OCI-LY7 (cell line): ENCODE measurements around the gene ZFP90. TPM values are rescaled to one million over a fixed set of nuclear protein-coding genes. Genes with fewer than 3 reads are reported as not detected.

ENCODE experiments used
- BruUV-seq: library from RNA; stranded (reverse); fragments of 400-500 nt; replicated peaks from 2 replicates; lab custom pipeline; 2021; lab: Mats Ljungman, UMichigan
- CTCF ChIA-PET: fragments of 300-600 bp; sonication (Branson Sonifier 250); formaldehyde crosslinking; loops from one replicate; lab custom pipeline; 2022; ENCODE audit warnings: antibody characterized with exemption; ENCODE audit not compliant: unreplicated experiment; lab: Charles Lee
- POLR2A ChIA-PET: fragments of 300-600 bp; sonication (Branson Sonifier 250); formaldehyde crosslinking; loops from one replicate; lab custom pipeline; 2022; ENCODE audit warnings: antibody characterized with exemption; lab: Charles Lee
- DNase-seq: peaks from one replicate; pipeline ENCODE4 v3.0.0-alpha.2; 2015; ENCODE audit warnings: low spot score
- H2AFZ ChIP-seq: fragments of 200-600 bp; sonication (generic), shearing (Covaris generic); 2 replicates; pipeline ENCODE4 v1.6.1; 2014; ENCODE audit warnings: mild to moderate bottlenecking, antibody characterized with exemption, low read length, moderate library complexity
- H3K27ac ChIP-seq: fragments of 200-600 bp; sonication (generic); 2 replicates; pipeline ENCODE4 v1.5.1; 2014; ENCODE audit warnings: mixed run types, low read depth, mild to moderate bottlenecking, moderate library complexity, low read length, inconsistent platforms; ENCODE audit not compliant: poor library complexity, severe bottlenecking
- H3K36me3 ChIP-seq: fragments of 200-600 bp; sonication (generic); 2 replicates; pipeline ENCODE4 v1.6.1; 2014; ENCODE audit warnings: mild to moderate bottlenecking, antibody characterized with exemption, low read length, moderate library complexity, mixed read lengths; ENCODE audit not compliant: insufficient read depth
- H3K4me1 ChIP-seq: fragments of 200-600 bp; sonication (generic); 2 replicates; pipeline ENCODE4 v1.5.1; 2014; ENCODE audit warnings: mild to moderate bottlenecking, low read length; ENCODE audit not compliant: insufficient read depth, poor library complexity, severe bottlenecking
- H3K4me2 ChIP-seq: fragments of 200-600 bp; sonication (generic); 2 replicates; pipeline ENCODE4 v1.6.1; 2014; ENCODE audit warnings: mild to moderate bottlenecking, low read length
- H3K4me3 ChIP-seq: fragments of 200-600 bp; sonication (generic); 2 replicates; pipeline ENCODE4 v1.5.1; 2014; ENCODE audit warnings: mild to moderate bottlenecking, low read depth, low read length; ENCODE audit not compliant: poor library complexity, severe bottlenecking
- H3K79me2 ChIP-seq: fragments of 200-600 bp; sonication (generic); 2 replicates; pipeline ENCODE4 v1.6.1; 2016; ENCODE audit warnings: low read depth, mild to moderate bottlenecking, low read length, moderate library complexity, mixed read lengths; ENCODE audit not compliant: insufficient read depth
- H3K9me2 ChIP-seq: fragments of 200-600 bp; sonication (generic); 2 replicates; pipeline ENCODE4 v1.6.1; 2016; ENCODE audit warnings: mild to moderate bottlenecking, low read length, mixed read lengths; ENCODE audit not compliant: insufficient read depth
- H3K9me3 ChIP-seq: fragments of 200-600 bp; sonication (generic); 2 replicates; pipeline ENCODE4 v1.6.1; 2014; ENCODE audit warnings: mild to moderate bottlenecking, mixed run types, low read length, mixed read lengths
- H4K20me1 ChIP-seq: fragments of 200-600 bp; sonication (generic); 2 replicates; pipeline ENCODE4 v1.6.1; 2014; ENCODE audit warnings: mild to moderate bottlenecking, antibody characterized with exemption, low read length, moderate library complexity, mixed read lengths; ENCODE audit not compliant: insufficient read depth
- EZH2phosphoT487 ChIP-seq: fragments of 200-600 bp; sonication (generic); IDR thresholded peaks from 2 replicates; pipeline ENCODE4 v1.6.1; 2018; ENCODE audit warnings: low read depth, borderline replicate concordance, mild to moderate bottlenecking, mixed run types, antibody characterized with exemption, low read length, moderate library complexity, mixed read lengths
- intact Hi-C: fragments of 100-400 bp; cut with micrococcal nuclease; formaldehyde crosslinking; loops from one replicate; pipeline ENCODE4 v1.10.0; 2022; ENCODE audit not compliant: unreplicated experiment
- total RNA-seq, 2 experiments: library from RNA; depleted of rRNA in 1 of 2; stranded (reverse); fragments of >200 nt in 1 of 2; shearing (Covaris generic) in 1 of 2; gene quantifications; 2 replicates each; pipeline ENCODE4 v1.2.3, GENCODE V29; 2014 to 2022
- TF ChIP-seq, protein P1 (sequence below): fragments of 200-600 bp; sonication (generic); conservative IDR thresholded peaks from 2 replicates; pipeline ENCODE4 v1.5.1; 2014; ENCODE audit warnings: mild to moderate bottlenecking, antibody characterized with exemption, low read length, moderate library complexity, mixed read lengths

ZFP90 gene
- total RNA-seq, 2 experiments from 2014 or later = 14.1 to 27.0 TPM

DNA sequence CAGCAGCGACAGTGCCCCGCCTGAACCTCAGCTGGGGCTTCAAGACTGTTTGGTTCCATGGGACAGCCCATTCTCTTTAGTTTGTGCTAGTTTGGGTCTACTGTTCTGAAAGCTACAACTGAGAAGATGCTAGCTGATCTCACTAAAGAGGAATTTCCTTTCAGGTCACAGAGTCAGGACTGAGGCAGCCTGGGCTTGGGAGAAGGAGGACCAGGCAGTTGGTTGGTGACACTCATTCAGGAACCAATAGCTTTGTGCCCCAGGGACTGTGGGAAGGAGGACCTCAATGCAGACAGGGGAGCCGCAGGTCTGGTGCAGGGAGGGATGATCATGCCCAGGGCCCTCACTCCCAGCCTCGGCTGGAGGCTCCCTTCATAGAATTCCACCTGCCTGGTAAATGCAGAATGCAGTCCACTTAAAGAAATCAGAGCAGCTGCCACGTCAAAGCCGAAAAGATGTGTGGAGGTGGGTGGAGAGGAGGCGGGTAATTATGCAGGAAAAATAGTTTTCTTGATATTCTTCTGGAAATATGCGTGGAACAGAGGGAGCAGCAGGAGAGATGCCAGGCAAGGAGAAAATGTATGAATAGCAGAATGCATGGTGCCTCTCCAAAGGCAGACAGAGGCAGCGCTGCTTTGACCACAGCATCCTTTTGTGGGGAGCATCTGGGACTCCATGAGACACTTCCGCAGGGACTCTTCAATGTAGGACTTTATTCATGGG lies 32.6 kb upstream of the ZFP90 start:
- TF ChIP-seq EZH2phosphoT487 = no peak
- TF ChIP-seq, protein P1, sequence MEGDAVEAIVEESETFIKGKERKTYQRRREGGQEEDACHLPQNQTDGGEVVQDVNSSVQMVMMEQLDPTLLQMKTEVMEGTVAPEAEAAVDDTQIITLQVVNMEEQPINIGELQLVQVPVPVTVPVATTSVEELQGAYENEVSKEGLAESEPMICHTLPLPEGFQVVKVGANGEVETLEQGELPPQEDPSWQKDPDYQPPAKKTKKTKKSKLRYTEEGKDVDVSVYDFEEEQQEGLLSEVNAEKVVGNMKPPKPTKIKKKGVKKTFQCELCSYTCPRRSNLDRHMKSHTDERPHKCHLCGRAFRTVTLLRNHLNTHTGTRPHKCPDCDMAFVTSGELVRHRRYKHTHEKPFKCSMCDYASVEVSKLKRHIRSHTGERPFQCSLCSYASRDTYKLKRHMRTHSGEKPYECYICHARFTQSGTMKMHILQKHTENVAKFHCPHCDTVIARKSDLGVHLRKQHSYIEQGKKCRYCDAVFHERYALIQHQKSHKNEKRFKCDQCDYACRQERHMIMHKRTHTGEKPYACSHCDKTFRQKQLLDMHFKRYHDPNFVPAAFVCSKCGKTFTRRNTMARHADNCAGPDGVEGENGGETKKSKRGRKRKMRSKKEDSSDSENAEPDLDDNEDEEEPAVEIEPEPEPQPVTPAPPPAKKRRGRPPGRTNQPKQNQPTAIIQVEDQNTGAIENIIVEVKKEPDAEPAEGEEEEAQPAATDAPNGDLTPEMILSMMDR = no peak
- intact Hi-C loops = no loop called here
- POLR2A ChIA-PET = no interaction called here

DNA sequence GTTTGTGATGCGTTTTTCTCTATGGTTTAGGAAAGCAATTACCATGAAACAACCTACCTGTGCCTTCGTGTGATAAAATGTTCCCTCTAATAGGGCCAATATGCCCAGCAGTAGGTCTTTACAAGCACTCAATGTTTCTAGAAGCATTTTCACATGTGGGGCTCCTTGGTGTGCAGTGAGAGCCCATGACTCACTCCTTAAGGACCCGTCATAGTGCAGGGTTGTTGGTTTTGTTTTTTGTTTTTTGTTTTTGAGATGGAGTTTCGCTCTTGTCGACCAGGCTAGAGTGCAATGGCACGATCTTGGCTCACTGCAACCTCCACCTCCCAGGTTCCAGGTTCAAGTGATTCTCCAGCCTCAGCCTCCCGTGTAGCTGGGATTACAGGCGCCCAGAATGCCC lies 31.1 kb upstream of the ZFP90 start:
- H3K79me2 ChIP-seq = no peaks in the 10 kb centered on the region
- no peaks in the 10 kb centered on the region for H3K36me3 ChIP-seq
- H3K4me1 ChIP-seq = no peaks in the 10 kb centered on the region
- POLR2A ChIA-PET = interaction anchor here (0.5 kb wide), 1 partner anchor 10 kb away, joined by 5 read pairs; no protein-coding TSS in a partner anchor
- no peaks in the 10 kb centered on the region for H3K9me2 ChIP-seq
- H4K20me1 ChIP-seq = no peaks in the 10 kb centered on the region
- H3K27ac ChIP-seq = no peak overlapping the region
- CTCF ChIA-PET = no interaction called here
- H3K4me2 ChIP-seq = no peak overlapping the region
- BruUV-seq = no TSS peak
- intact Hi-C loops = no loop called here
- H3K4me3 ChIP-seq = no peak overlapping the region
- TF ChIP-seq, protein P1 = no peak
- no peak for TF ChIP-seq EZH2phosphoT487
- H2AFZ ChIP-seq = no peak overlapping the region
- H3K9me3 ChIP-seq = no peaks in the 10 kb centered on the region
- DNase-seq = no peak

More for the DNA sequence above, 32.6 kb upstream of the ZFP90 start:
- DNase-seq = no peak
- H3K36me3 ChIP-seq = no peaks in the 10 kb centered on the region
- BruUV-seq = no TSS peak
- H3K4me3 ChIP-seq = no peak overlapping the region
- H2AFZ ChIP-seq = no peak overlapping the region
- no peak overlapping the region for H3K27ac ChIP-seq
- H3K4me2 ChIP-seq = no peak overlapping the region
- H3K79me2 ChIP-seq = no peaks in the 10 kb centered on the region
- no peaks in the 10 kb centered on the region for H4K20me1 ChIP-seq
- no peaks in the 10 kb centered on the region for H3K9me3 ChIP-seq
- CTCF ChIA-PET = no interaction called here
- H3K4me1 ChIP-seq = no peaks in the 10 kb centered on the region
- no peaks in the 10 kb centered on the region for H3K9me2 ChIP-seq

DNA sequence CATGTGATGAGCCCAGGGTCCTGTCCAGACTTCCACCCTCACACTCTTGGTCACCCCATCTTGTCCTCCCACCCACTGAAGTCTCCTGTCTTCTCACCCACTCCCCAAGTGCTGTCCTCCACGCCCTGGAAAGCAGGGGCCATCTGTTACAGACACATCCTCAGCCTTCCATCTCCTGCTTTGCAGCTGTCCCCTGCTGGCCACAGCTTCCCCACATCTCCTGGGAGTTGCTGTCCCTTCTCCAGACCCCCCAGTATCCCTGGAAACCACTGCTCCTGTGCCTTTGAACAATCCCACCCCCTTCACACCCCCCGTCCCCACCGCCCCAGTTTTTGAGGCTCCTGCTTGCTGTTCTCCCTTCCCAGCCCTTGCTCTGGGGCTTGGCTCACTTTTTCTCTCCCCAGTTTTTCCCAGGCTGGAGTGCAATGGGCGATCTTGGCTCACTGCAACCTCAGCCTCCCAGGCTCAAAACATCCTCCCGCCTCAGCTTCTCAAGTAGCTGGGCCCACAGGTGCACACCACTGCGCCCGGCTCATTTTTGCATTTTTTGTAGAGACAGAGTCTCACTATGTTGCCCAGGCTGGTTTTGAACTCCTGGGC lies 30.4 kb upstream of the ZFP90 start:
- POLR2A ChIA-PET = no interaction called here
- no peaks in the 10 kb centered on the region for H3K79me2 ChIP-seq
- H3K4me1 ChIP-seq = no peaks in the 10 kb centered on the region
- H3K27ac ChIP-seq = no peak overlapping the region
- no TSS peak for BruUV-seq
- CTCF ChIA-PET = no interaction called here
- H3K4me2 ChIP-seq = no peak overlapping the region
- no peaks in the 10 kb centered on the region for H3K9me3 ChIP-seq
- H3K9me2 ChIP-seq = no peaks in the 10 kb centered on the region
- no peak for DNase-seq
- H2AFZ ChIP-seq = no peak overlapping the region
- H4K20me1 ChIP-seq = no peaks in the 10 kb centered on the region
- H3K36me3 ChIP-seq = no peaks in the 10 kb centered on the region
- intact Hi-C loops = no loop called here
- no peak overlapping the region for H3K4me3 ChIP-seq
- no peak for TF ChIP-seq EZH2phosphoT487
- TF ChIP-seq, protein P1 = no peak
